WTC11 (cell line): ENCODE results near the gene STAC2. TPM values are rescaled to one million over a fixed set of nuclear protein-coding genes. Genes with fewer than 3 reads are reported as not detected.
A peak's percentile ranks its signal among the peaks of the same experiment; 100 is the strongest.

Experiments used
- ATAC-seq: fragments of 200-7000 bp; cut with Tn5 transposase; 2 replicates; pipeline ENCODE4 v1.10.0; 2021; ENCODE audit warnings: mild to moderate bottlenecking, moderate library complexity
- CTCF ChIA-PET: fragments of 300-600 bp; sonication (Branson Sonifier 250); formaldehyde crosslinking; loops from one replicate; lab custom pipeline; 2021; ENCODE audit warnings: antibody characterized with exemption; lab: Charles Lee
- POLR2A ChIA-PET: fragments of 350-600 bp; sonication (Branson Sonifier 250); formaldehyde crosslinking; loops from one replicate; lab custom pipeline; 2021; ENCODE audit warnings: antibody characterized with exemption; lab: Charles Lee
- DNase-seq: peaks from one replicate; pipeline ENCODE4 v3.0.0; 2021; ENCODE audit warnings: low spot score
- H3K27ac Mint-ChIP-seq: 2 replicates; pipeline ENCODE4 v1.8.0; 2021; ENCODE audit warnings: mixed read lengths
- H3K27me3 Mint-ChIP-seq: 2 replicates; pipeline ENCODE4 v1.8.0; 2021; ENCODE audit warnings: low read depth, mild to moderate bottlenecking, moderate library complexity, mixed read lengths
- H3K36me3 Mint-ChIP-seq: 2 replicates; pipeline ENCODE4 v1.8.0; 2021; ENCODE audit warnings: mixed read lengths
- H3K4me1 Mint-ChIP-seq: 2 replicates; pipeline ENCODE4 v1.8.0; 2022; ENCODE audit warnings: mixed read lengths
- H3K4me3 Mint-ChIP-seq: 2 replicates; pipeline ENCODE4 v1.8.0; 2021; ENCODE audit warnings: mild to moderate bottlenecking, moderate library complexity, mixed read lengths
- H3K9me3 Mint-ChIP-seq: 2 replicates; pipeline ENCODE4 v1.8.0; 2021; ENCODE audit warnings: mixed read lengths
- AFF4 ChIP-seq: sonication (generic); formaldehyde crosslinking; IDR thresholded peaks from 2 replicates; pipeline ENCODE4 v1.8.1; 2023; ENCODE audit warnings: mild to moderate bottlenecking, missing genetic modification reagents, borderline replicate concordance
- ATF3 ChIP-seq: sonication (generic); formaldehyde crosslinking; conservative IDR thresholded peaks from 2 replicates; pipeline ENCODE4 v1.8.1; 2022; ENCODE audit warnings: mild to moderate bottlenecking, missing genetic modification reagents
- ETV6 ChIP-seq: sonication (generic); formaldehyde crosslinking; IDR thresholded peaks from 2 replicates; pipeline ENCODE4 v1.8.1; 2022; ENCODE audit warnings: mild to moderate bottlenecking, missing genetic modification reagents
- GRHL2 ChIP-seq: fragments of 250-450 bp; sonication (Bioruptor Pico); IDR thresholded peaks from 2 replicates; pipeline ENCODE4 v1.8.0; 2022; ENCODE audit warnings: mild to moderate bottlenecking, moderate library complexity; ENCODE audit not compliant: insufficient replicate concordance, severe bottlenecking
- JUN ChIP-seq: sonication (generic); formaldehyde crosslinking; IDR thresholded peaks from 2 replicates; pipeline ENCODE4 v1.8.0; 2023; ENCODE audit warnings: mild to moderate bottlenecking, missing genetic modification reagents
- MXD4 ChIP-seq: fragments of 250-450 bp; sonication (Bioruptor Pico); IDR thresholded peaks from 2 replicates; pipeline ENCODE4 v1.8.0; 2021; ENCODE audit warnings: mild to moderate bottlenecking, moderate library complexity, borderline replicate concordance
- NFATC4 ChIP-seq: fragments of 250-450 bp; sonication (Bioruptor Pico); IDR thresholded peaks from 2 replicates; pipeline ENCODE4 v1.9.0; 2021; ENCODE audit warnings: mild to moderate bottlenecking
- PRDM15 ChIP-seq: sonication (generic); formaldehyde crosslinking; IDR thresholded peaks from 2 replicates; pipeline ENCODE4 v1.8.0; 2022; ENCODE audit warnings: missing genetic modification reagents
- TEAD1 ChIP-seq: sonication (generic); formaldehyde crosslinking; IDR thresholded peaks from 2 replicates; pipeline ENCODE4 v1.8.0; 2022; ENCODE audit warnings: mild to moderate bottlenecking, missing genetic modification reagents
- TEAD4 ChIP-seq: sonication (generic); formaldehyde crosslinking; IDR thresholded peaks from 2 replicates; pipeline ENCODE4 v1.8.0; 2022; ENCODE audit warnings: mild to moderate bottlenecking, missing genetic modification reagents
- ZBTB43 ChIP-seq: sonication (generic); formaldehyde crosslinking; IDR thresholded peaks from 2 replicates; pipeline ENCODE4 v1.8.1; 2023; ENCODE audit warnings: mild to moderate bottlenecking, missing genetic modification reagents
- ZNF121 ChIP-seq: sonication (generic); formaldehyde crosslinking; IDR thresholded peaks from 2 replicates; pipeline ENCODE4 v1.8.0; 2023; ENCODE audit warnings: missing genetic modification reagents
- ZNF138 ChIP-seq: sonication (generic); formaldehyde crosslinking; conservative IDR thresholded peaks from 2 replicates; pipeline ENCODE4 v1.8.1; 2022; ENCODE audit warnings: mild to moderate bottlenecking, moderate library complexity, missing genetic modification reagents
- ZNF423 ChIP-seq: fragments of 250-450 bp; sonication (Bioruptor Pico); IDR thresholded peaks from 2 replicates; pipeline ENCODE4 v2.1.2; 2022; ENCODE audit warnings: mild to moderate bottlenecking, moderate library complexity
- ZNF671 ChIP-seq: fragments of 250-450 bp; sonication (Bioruptor Pico); IDR thresholded peaks from 2 replicates; pipeline ENCODE4 v1.8.0; 2021; ENCODE audit warnings: mild to moderate bottlenecking
- total RNA-seq: library from RNA; stranded (reverse); gene quantifications from 3 replicates; pipeline ENCODE4 v1.2.3, GENCODE V29; 2021
- TF ChIP-seq, protein P1 (sequence below): fragments of 250-450 bp; sonication (Bioruptor Pico); IDR thresholded peaks from 2 replicates; pipeline ENCODE4 v1.9.0; 2021; ENCODE audit warnings: mild to moderate bottlenecking

Gene STAC2
- total RNA-seq, 1 experiment from 2014 or later: 4.2 TPM

DNA sequence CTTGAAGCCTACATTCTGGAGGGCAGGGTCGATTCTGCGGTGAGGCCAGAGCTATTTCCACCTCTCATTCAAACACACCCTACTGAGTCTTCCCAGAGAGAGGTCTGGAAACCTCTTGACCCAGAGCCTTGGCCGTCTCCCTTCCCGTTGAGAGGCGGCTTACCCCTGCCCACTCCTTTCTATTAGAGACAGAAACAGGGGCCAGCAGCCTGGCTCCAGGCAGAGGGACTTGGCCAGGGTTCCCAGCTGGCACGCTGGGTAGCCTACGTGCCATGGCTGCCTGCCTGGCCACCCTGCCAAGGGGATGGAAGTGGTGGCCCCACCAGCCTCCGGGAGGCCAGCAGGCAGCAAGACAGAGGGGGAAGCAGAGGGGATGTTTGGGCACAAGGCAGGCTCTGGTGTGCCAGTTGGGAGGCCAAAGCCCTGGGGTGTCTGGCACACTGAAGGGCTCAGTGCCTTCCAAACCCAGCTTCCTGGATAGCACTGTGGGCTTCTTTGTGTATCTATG is 6.0 kb downstream of the STAC2 start:
- Mint-ChIP-seq H3K27me3 (peaks cover 67% of the 10 kb centered on the region), H3K36me3 (no peaks in the 10 kb centered on the region), H3K27ac (no peak overlapping the region), H3K4me1 (peaks cover 16% of the 10 kb centered on the region), H3K4me3 (no peak overlapping the region), H3K9me3 (no peaks in the 10 kb centered on the region)
- DNase-seq (no peak), ATAC-seq (no peak)
- ChIA-PET CTCF (interaction anchor here (0.9 to 3.3 kb wide), 7 partner anchors 12 to 45 kb away, joined by 3 to 44 read pairs (median 4); no protein-coding TSS in a partner anchor), POLR2A (no interaction called here)
- no peak for TF ChIP-seq NFATC4
- TF ChIP-seq, protein P1, sequence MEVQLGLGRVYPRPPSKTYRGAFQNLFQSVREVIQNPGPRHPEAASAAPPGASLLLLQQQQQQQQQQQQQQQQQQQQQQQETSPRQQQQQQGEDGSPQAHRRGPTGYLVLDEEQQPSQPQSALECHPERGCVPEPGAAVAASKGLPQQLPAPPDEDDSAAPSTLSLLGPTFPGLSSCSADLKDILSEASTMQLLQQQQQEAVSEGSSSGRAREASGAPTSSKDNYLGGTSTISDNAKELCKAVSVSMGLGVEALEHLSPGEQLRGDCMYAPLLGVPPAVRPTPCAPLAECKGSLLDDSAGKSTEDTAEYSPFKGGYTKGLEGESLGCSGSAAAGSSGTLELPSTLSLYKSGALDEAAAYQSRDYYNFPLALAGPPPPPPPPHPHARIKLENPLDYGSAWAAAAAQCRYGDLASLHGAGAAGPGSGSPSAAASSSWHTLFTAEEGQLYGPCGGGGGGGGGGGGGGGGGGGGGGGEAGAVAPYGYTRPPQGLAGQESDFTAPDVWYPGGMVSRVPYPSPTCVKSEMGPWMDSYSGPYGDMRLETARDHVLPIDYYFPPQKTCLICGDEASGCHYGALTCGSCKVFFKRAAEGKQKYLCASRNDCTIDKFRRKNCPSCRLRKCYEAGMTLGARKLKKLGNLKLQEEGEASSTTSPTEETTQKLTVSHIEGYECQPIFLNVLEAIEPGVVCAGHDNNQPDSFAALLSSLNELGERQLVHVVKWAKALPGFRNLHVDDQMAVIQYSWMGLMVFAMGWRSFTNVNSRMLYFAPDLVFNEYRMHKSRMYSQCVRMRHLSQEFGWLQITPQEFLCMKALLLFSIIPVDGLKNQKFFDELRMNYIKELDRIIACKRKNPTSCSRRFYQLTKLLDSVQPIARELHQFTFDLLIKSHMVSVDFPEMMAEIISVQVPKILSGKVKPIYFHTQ (CRISPR knock-in tag): no peak
- no peak for TF ChIP-seq ZNF671 (CRISPR knock-in tag)

GRCh38 chr17:39218906-39219305 is 6.8 kb downstream of the STAC2 start:
- H3K4me3 Mint-ChIP-seq: no peak overlapping the region
- no peak overlapping the region for H3K27ac Mint-ChIP-seq
- ATAC-seq (no peak), DNase-seq (no peak)
- TF ChIP-seq JUN (CRISPR knock-in tag): no peak
- no peak for TF ChIP-seq ZNF423 (CRISPR knock-in tag)
- no peaks in the 10 kb centered on the region for H3K36me3 Mint-ChIP-seq
- CTCF ChIA-PET: interaction anchor here (1.0 to 3.3 kb wide), 11 partner anchors 11 to 44 kb away, joined by 3 to 44 read pairs (median 5); no protein-coding TSS in a partner anchor
- H3K27me3 Mint-ChIP-seq: peaks cover 59% of the 10 kb centered on the region
- H3K9me3 Mint-ChIP-seq: no peaks in the 10 kb centered on the region
- peaks cover 14% of the 10 kb centered on the region for H3K4me1 Mint-ChIP-seq
- POLR2A ChIA-PET: no interaction called here

DNA sequence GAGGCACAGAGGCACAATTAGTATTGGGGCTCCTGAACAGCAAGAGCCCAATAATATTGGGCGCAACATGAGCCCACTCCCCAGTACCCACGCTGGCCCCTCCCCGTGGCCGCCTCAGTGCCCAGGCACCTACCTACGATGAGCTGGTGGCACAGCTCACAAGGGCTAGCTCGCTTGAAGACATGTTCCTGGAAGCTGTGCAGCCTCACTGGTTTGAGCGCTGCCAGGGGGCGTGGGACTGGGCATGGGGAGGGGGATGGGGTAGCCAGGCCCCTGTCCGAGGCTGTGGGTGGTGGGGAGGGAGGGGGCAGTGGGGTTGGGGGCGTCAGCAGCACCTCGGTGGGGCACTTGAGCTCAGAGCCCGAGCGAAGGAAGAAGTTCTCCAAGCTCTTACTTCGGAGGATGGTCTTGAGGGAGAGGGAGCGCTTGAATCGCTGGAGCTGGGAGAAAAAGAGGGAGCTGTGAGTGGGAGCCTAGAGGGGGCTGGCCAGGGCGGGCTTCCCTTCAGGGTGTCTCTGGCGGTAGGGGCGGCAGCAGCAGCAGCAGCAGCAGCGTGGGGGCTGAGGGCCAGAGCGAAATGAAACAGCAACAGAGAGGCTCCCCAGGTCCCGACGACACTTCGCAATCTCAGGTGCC is 7.9 kb downstream of the STAC2 start:
- H3K4me3 Mint-ChIP-seq: peak overlapping the region; percentile 56
- TF ChIP-seq ZBTB43 (CRISPR knock-in tag): no peak
- no peak for TF ChIP-seq GRHL2 (CRISPR knock-in tag)
- peaks cover 17% of the 10 kb centered on the region for H3K4me1 Mint-ChIP-seq
- H3K27ac Mint-ChIP-seq: no peak overlapping the region
- no peaks in the 10 kb centered on the region for H3K36me3 Mint-ChIP-seq
- ChIA-PET POLR2A (interaction anchor here (0.6 kb wide), 1 partner anchor 9 kb away, joined by 3 read pairs; no protein-coding TSS in a partner anchor), CTCF (interaction anchor here (0.5 to 3.3 kb wide), 12 partner anchors 8 to 483 kb away, joined by 3 to 44 read pairs (median 6); partner anchors contain the start of gene STAC2)
- DNase-seq: no peak
- no peaks in the 10 kb centered on the region for H3K9me3 Mint-ChIP-seq
- ATAC-seq: peak; percentile 44
- H3K27me3 Mint-ChIP-seq: peaks cover 49% of the 10 kb centered on the region

DNA sequence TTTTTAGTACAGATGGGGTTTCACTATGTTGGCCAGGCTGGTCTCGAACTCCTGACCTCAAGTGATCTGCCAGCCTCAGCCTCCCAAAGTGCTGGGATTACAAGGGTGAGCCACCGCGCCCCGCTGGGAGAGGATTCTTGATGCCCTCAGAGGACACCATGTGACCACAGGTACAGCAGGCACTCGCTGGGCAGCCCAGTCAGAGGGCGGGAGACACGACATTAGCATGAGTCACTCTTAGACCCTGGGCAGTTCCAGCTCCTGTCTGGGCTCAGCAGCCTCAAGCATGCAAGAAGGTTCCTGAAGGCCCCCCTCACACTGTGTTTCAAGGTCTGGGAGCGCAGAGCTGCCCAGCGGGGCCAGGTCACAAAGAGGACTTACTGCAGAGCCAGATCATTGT is 11.9 kb downstream of the STAC2 start:
- Mint-ChIP-seq H3K4me1 (peaks cover 30% of the 10 kb centered on the region), H3K36me3 (no peaks in the 10 kb centered on the region), H3K4me3 (no peak overlapping the region), H3K27me3 (peaks cover 40% of the 10 kb centered on the region), H3K27ac (no peak overlapping the region), H3K9me3 (no peaks in the 10 kb centered on the region)
- ATAC-seq (no peak), DNase-seq (no peak)
- POLR2A ChIA-PET: interaction anchor here (0.6 kb wide), 1 partner anchor 369 kb away, joined by 4 read pairs; no protein-coding TSS in a partner anchor
- CTCF ChIA-PET: interaction anchor here (0.9 to 15.9 kb wide), 5 partner anchors 12 to 46 kb away, joined by 3 to 626 read pairs (median 3); partner anchors contain the start of gene STAC2
- TF ChIP-seq MXD4 (CRISPR knock-in tag) (no peak), TEAD1 (CRISPR knock-in tag) (no peak), AFF4 (CRISPR knock-in tag) (no peak), PRDM15 (CRISPR knock-in tag) (no peak), ZNF121 (CRISPR knock-in tag) (no peak), ATF3 (no peak), TEAD4 (no peak), ETV6 (CRISPR knock-in tag) (no peak), ZNF138 (CRISPR knock-in tag) (no peak)
